ENCODE measurements around the gene KSR2. TPM values are rescaled to one million over a fixed set of nuclear protein-coding genes. Genes with fewer than 3 reads are reported as not detected.

KSR2 gene
- total RNA-seq, 1 experiment from 2014 or later, result 2.0 TPM

DNA sequence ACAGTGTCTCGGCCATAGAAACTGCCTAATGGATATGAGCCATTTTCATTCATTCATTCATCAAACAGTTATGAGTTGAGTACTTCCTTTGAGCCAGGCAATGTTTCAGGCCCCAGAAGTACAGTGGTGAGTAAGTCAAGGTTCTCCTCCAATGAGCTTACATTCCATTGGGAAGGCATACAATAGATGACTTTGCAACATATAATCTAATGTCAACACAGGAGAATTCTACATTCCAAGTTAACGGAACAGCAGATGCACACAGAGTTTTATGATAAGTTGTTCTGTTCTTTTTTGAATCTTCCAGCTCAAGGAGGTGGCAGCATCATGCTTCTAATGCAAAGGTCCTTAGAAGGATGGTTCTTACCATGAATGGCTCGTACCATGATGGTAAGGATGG lies 44.5 kb upstream of the KSR2 start:
- intact Hi-C loops (cut with micrococcal nuclease; ENCODE audit: unreplicated experiment), result no loop called here
- BruUV-seq (replicated peaks), result no TSS peak
- Histone ChIP-seq H3F3A (ENCODE audit: insufficient read depth, low read depth) (no peaks in the 10 kb centered on the region), H3K36me3 (ENCODE audit: low read depth) (no peaks in the 10 kb centered on the region), H4K20me1 (ENCODE audit: insufficient read depth) (no peaks in the 10 kb centered on the region), H3K9me2 (ENCODE audit: insufficient read depth) (no peaks in the 10 kb centered on the region), H3K4me1 (replicated peaks; ENCODE audit: insufficient read depth) (peaks cover 16% of the 10 kb centered on the region), H3K4me2 (no peak overlapping the region), H3K27me3 (ENCODE audit: insufficient read depth, low read depth) (no peaks in the 10 kb centered on the region), H3K9me3 (ENCODE audit: insufficient read depth, low read depth) (no peaks in the 10 kb centered on the region), H3K27ac (no peak overlapping the region), H3K79me2 (ENCODE audit: low read depth) (peaks cover 16% of the 10 kb centered on the region), H3K4me3 (no peak overlapping the region), H2AFZ (no peak overlapping the region)
- TF ChIP-seq CTCF (conservative IDR thresholded peaks at IDR 0.05) (no peak), EZH2 (IDR thresholded peaks at IDR 0.05; ENCODE audit: low read depth) (no peak)
- no peak for DNase-seq
- ChIA-PET CTCF (no interaction called here), POLR2A (ENCODE audit: unreplicated experiment) (no interaction called here)

GRCh38 chr12:118011961-118012360 lies 43.2 kb upstream of the KSR2 start:
- Histone ChIP-seq H3K4me2 (no peak overlapping the region), H4K20me1 (ENCODE audit: insufficient read depth) (no peaks in the 10 kb centered on the region), H2AFZ (no peak overlapping the region), H3K4me3 (no peak overlapping the region), H3K27me3 (ENCODE audit: insufficient read depth, low read depth) (no peaks in the 10 kb centered on the region), H3K4me1 (replicated peaks; ENCODE audit: insufficient read depth) (peaks cover 6% of the 10 kb centered on the region), H3K36me3 (ENCODE audit: low read depth) (no peaks in the 10 kb centered on the region), H3K27ac (no peak overlapping the region), H3F3A (ENCODE audit: insufficient read depth, low read depth) (no peaks in the 10 kb centered on the region), H3K9me2 (ENCODE audit: insufficient read depth) (no peaks in the 10 kb centered on the region), H3K79me2 (ENCODE audit: low read depth) (peaks cover 3% of the 10 kb centered on the region), H3K9me3 (ENCODE audit: insufficient read depth, low read depth) (no peaks in the 10 kb centered on the region)
- BruUV-seq (replicated peaks), result no TSS peak
- CTCF ChIA-PET, result interaction anchor here (0.7 kb wide), 1 partner anchor 10 kb away, joined by 11 read pairs; no protein-coding TSS in a partner anchor
- POLR2A ChIA-PET (ENCODE audit: unreplicated experiment), result no interaction called here
- intact Hi-C loops (cut with micrococcal nuclease; ENCODE audit: unreplicated experiment), result no loop called here
- no peak for DNase-seq
- TF ChIP-seq CTCF (conservative IDR thresholded peaks at IDR 0.05) (no peak), EZH2 (IDR thresholded peaks at IDR 0.05; ENCODE audit: low read depth) (no peak)

- intact Hi-C loops (cut with micrococcal nuclease; ENCODE audit: unreplicated experiment), result no loop called here
- Histone ChIP-seq H3K4me2 (no peak overlapping the region), H3K79me2 (ENCODE audit: low read depth) (no peaks in the 10 kb centered on the region), H3K9me3 (ENCODE audit: insufficient read depth, low read depth) (no peaks in the 10 kb centered on the region), H3K4me3 (no peak overlapping the region), H3K36me3 (ENCODE audit: low read depth) (no peaks in the 10 kb centered on the region), H4K20me1 (ENCODE audit: insufficient read depth) (no peaks in the 10 kb centered on the region), H3K4me1 (replicated peaks; ENCODE audit: insufficient read depth) (peaks cover 6% of the 10 kb centered on the region), H2AFZ (no peak overlapping the region), H3K27me3 (ENCODE audit: insufficient read depth, low read depth) (no peaks in the 10 kb centered on the region), H3K9me2 (ENCODE audit: insufficient read depth) (no peaks in the 10 kb centered on the region), H3K27ac (no peak overlapping the region), H3F3A (ENCODE audit: insufficient read depth, low read depth) (no peaks in the 10 kb centered on the region)
- ChIA-PET POLR2A (ENCODE audit: unreplicated experiment) (no interaction called here), CTCF (no interaction called here)
- TF ChIP-seq CTCF (conservative IDR thresholded peaks at IDR 0.05), result no peak
- no peak for DNase-seq
- BruUV-seq (replicated peaks), result no TSS peak
These were observed 42.6 kb upstream of the KSR2 start for GRCh38 chr12:118011377-118011776.
